Thoracic aorta (tissue), 2 donors: ENCODE measurements around the gene TNFAIP8L2. TPM values are rescaled to one million over a fixed set of nuclear protein-coding genes. Genes with fewer than 3 reads are reported as not detected.

ENCODE experiments used
- ATAC-seq: fragments of 150-250 bp; one replicate; pipeline ENCODE4 v1.8.0; 2017; ENCODE audit warnings: low read depth; ENCODE audit not compliant: insufficient number of reproducible peaks, low FRiP score
- DNase-seq: peaks from one replicate; pipeline ENCODE4 v3.0.0-alpha.2; 2020; ENCODE audit warnings: low spot score
- H3K27ac ChIP-seq, 2 donors: fragments of 200-600 bp; sonication (generic); 1 replicate in 1 of 2; 2 replicates in 1 of 2; pipeline ENCODE4 v1.5.1; 2016; ENCODE audit warnings: mild to moderate bottlenecking in 2 of 2, moderate library complexity in 2 of 2
- H3K27me3 ChIP-seq: fragments of 200-600 bp; sonication (generic); replicated peaks from 2 replicates; pipeline ENCODE4 v1.6.0; 2016; ENCODE audit warnings: mild to moderate bottlenecking; ENCODE audit not compliant: insufficient read depth
- H3K36me3 ChIP-seq: fragments of 200-600 bp; sonication (generic); one replicate; pipeline ENCODE4 v1.5.1; 2016
- H3K4me1 ChIP-seq, 2 donors: fragments of 200-600 bp; sonication (generic); 1 replicate in 1 of 2; 2 replicates in 1 of 2; pipeline versions ENCODE4 v1.5.1 to v1.6.0; 2016; ENCODE audit warnings: low read depth in 2 of 2, mild to moderate bottlenecking in 1 of 2; ENCODE audit not compliant: control insufficient read depth in 1 of 2
- H3K4me3 ChIP-seq: fragments of 200-600 bp; sonication (generic); 2 replicates; pipeline ENCODE4 v1.5.1; 2016; ENCODE audit warnings: mild to moderate bottlenecking
- H3K9me3 ChIP-seq: fragments of 200-600 bp; sonication (generic); 2 replicates; pipeline ENCODE4 v1.5.1; 2016
- total RNA-seq, 2 donors: library from RNA; depleted of rRNA; stranded (reverse); fragments of >200 nt; gene quantifications; one replicate each; pipeline versions ENCODE4 v1.1.0 to v1.2.3, GENCODE V29; 2016
- TF ChIP-seq, protein P1 (sequence below): fragments of 200-600 bp; sonication (generic); IDR thresholded peaks from one replicate; pipeline ENCODE4 v1.5.1; 2019; ENCODE audit warnings: antibody characterized with exemption

Gene TNFAIP8L2
- total RNA-seq, 2 donors from 2014 or later, result 3.9 to 14.1 TPM

DNA sequence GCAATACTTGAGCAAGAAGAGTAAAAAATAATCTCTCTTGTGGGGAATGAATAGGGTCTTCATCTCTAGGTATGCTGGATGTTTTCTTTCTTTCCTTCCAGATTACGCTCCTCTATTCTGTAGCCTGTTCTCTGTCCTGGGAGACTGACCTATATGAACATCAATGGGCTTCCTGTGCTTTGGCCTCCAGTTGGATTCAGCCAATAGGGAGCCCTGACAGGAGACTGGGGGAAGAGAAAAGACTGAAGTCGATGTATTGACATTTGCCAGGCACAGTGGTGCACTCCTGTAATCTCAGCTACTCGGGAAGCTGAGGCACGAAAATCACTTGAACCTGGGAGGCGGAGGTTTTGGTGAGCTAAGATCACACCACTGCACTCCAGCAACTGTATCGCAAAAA is 27.6 kb upstream of the TNFAIP8L2 start:
- no peak overlapping the region for H3K4me3 ChIP-seq
- no peak overlapping the region for H3K27ac ChIP-seq
- H3K36me3 ChIP-seq, result no peaks in the 10 kb centered on the region
- DNase-seq (no peak), ATAC-seq (no peak)
- no peaks in the 10 kb centered on the region for H3K4me1 ChIP-seq
- H3K27me3 ChIP-seq, result no peaks in the 10 kb centered on the region
- no peaks in the 10 kb centered on the region for H3K9me3 ChIP-seq
- TF ChIP-seq, protein P1, sequence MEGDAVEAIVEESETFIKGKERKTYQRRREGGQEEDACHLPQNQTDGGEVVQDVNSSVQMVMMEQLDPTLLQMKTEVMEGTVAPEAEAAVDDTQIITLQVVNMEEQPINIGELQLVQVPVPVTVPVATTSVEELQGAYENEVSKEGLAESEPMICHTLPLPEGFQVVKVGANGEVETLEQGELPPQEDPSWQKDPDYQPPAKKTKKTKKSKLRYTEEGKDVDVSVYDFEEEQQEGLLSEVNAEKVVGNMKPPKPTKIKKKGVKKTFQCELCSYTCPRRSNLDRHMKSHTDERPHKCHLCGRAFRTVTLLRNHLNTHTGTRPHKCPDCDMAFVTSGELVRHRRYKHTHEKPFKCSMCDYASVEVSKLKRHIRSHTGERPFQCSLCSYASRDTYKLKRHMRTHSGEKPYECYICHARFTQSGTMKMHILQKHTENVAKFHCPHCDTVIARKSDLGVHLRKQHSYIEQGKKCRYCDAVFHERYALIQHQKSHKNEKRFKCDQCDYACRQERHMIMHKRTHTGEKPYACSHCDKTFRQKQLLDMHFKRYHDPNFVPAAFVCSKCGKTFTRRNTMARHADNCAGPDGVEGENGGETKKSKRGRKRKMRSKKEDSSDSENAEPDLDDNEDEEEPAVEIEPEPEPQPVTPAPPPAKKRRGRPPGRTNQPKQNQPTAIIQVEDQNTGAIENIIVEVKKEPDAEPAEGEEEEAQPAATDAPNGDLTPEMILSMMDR, result no peak

GRCh38 chr1:151130987-151131586 is 25.4 kb upstream of the TNFAIP8L2 start:
- Histone ChIP-seq H3K27ac (no peak overlapping the region), H3K4me1 (no peaks in the 10 kb centered on the region), H3K9me3 (no peaks in the 10 kb centered on the region), H3K4me3 (peak overlapping the region; percentile 70), H3K27me3 (no peaks in the 10 kb centered on the region), H3K36me3 (no peaks in the 10 kb centered on the region)
- ATAC-seq (no peak), DNase-seq (peak; percentile 29)
- TF ChIP-seq, protein P1, result no peak

GRCh38 chr1:151131701-151132334 is 24.6 kb upstream of the TNFAIP8L2 start:
- H3K9me3 ChIP-seq, result no peaks in the 10 kb centered on the region
- H3K4me1 ChIP-seq, result no peaks in the 10 kb centered on the region
- H3K27ac ChIP-seq, result no peak overlapping the region
- peak overlapping the region; percentile 70 for H3K4me3 ChIP-seq
- ATAC-seq (no peak), DNase-seq (no peak)
- peaks cover 5% of the 10 kb centered on the region for H3K36me3 ChIP-seq
- TF ChIP-seq, protein P1, result no peak
- H3K27me3 ChIP-seq, result no peaks in the 10 kb centered on the region

- no peak overlapping the region for H3K27ac ChIP-seq
- DNase-seq (no peak), ATAC-seq (no peak)
- TF ChIP-seq, protein P1, result no peak
- no peaks in the 10 kb centered on the region for H3K27me3 ChIP-seq
- peaks cover 5% of the 10 kb centered on the region for H3K36me3 ChIP-seq
- H3K4me1 ChIP-seq, result no peaks in the 10 kb centered on the region
- H3K4me3 ChIP-seq, result peak overlapping the region; percentile 70
- H3K9me3 ChIP-seq, result no peaks in the 10 kb centered on the region
Measured at GRCh38 chr1:151132335-151133017, 24.0 kb upstream of the TNFAIP8L2 start.

- ATAC-seq, result no peak
- Histone ChIP-seq H3K4me1 (no peaks in the 10 kb centered on the region), H3K27me3 (no peaks in the 10 kb centered on the region), H3K4me3 (no peak overlapping the region), H3K27ac (no peak overlapping the region), H3K36me3 (peaks cover 5% of the 10 kb centered on the region), H3K9me3 (no peaks in the 10 kb centered on the region)
- no peak for DNase-seq
- TF ChIP-seq, protein P1, result no peak
Measured at GRCh38 chr1:151133018-151133806, 23.2 kb upstream of the TNFAIP8L2 start.
